GM18499 (cell line): ENCODE data around the gene STK10.
A peak's percentile ranks its signal among the peaks of the same experiment; 100 is the strongest.
"Not testable (repeated sequence)": the region's sequence is repeated elsewhere in the genome, so short reads cannot be mapped to it uniquely, and the experiment has no call there.

Experiments used
- ATAC-seq: cut with Tn5 transposase; IDR thresholded peaks from one replicate; pipeline ENCODE4 v1.9.1; 2021; ENCODE audit warnings: moderate number of reproducible peaks; ENCODE audit not compliant: insufficient read depth, unreplicated experiment

The STK10 gene

DNA sequence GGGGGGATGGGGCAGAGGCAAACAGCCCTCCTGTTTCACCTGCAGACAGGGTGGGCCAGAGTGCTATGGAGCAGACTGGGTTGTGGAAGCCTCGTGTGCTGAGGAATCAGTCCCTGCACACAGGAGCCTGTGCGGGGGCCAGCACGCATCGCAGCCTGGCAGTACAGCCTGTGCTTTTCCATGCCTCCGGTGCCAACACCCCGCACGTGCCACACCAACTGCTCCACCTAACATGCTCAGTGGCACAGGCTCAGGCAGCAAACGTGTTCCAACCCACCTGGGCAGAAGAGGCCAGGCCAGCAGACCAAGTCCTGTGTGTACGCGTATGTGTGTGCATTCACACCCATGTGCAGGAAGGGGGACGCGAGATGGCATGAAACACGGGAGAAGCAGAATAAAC, 144.2 kb downstream of the STK10 start:
- ATAC-seq: no peak

GRCh38 chr5:172042183-172042582, 145.8 kb downstream of the STK10 start:
- ATAC-seq: no peak

- no peak for ATAC-seq
These were observed 149.9 kb downstream of the STK10 start for GRCh38 chr5:172038167-172038566.

- peak; percentile 57 for ATAC-seq
These were observed 153.0 kb downstream of the STK10 start for GRCh38 chr5:172035049-172035448.

DNA sequence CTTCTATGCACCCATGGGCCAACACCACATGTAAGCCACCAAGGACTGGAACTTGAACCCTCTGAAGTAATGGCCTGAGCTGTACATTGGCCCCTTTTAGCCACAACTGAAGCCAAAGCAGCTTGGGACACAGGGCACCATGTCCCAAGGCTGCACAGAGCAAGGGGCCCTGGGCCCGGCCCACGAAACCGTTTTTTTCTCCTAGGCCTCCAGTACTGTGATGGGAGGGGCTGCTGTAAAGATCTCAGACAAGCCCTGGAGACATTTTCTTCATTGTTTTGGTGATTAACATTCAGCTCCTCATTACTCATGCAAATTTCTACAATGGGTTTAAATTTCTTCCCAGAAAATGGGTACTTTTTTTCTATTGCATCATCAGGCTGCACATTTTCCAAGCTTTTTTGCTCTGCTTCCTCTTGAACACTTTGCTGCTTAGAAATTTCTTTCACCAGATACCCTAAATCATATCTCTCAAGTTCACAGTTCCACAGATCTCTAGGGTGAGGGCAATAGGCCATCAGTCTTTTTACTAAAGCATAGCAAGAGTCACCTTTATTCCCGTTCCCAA, 156.0 kb downstream of the STK10 start:
- no peak for ATAC-seq

- no peak for ATAC-seq
These were observed 158.1 kb downstream of the STK10 start for GRCh38 chr5:172029876-172030275.

- ATAC-seq: no peak
These were observed 159.9 kb downstream of the STK10 start for GRCh38 chr5:172028167-172028566.

- not testable (repeated sequence) for ATAC-seq
These were observed 167.8 kb downstream of the STK10 start for GRCh38 chr5:172020110-172020786.

DNA sequence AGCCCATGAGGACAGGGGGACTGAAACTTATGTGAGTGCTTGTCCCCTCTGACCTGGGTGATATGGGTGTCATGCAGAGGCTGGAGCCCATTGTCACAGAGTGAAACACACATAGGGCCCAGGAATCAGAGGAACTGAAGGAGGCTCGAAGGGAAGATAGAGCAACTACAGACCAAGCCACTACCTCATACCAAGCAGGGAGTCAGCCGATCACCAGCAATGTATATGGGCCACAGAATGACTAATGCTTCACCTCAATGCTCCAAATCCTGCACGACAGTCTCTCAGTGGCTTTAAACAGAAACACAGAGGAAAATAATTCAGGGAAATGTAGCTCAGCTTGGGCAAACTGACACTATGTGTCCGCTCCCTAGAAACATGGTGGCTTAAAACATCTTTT, 172.7 kb downstream of the STK10 start:
- ATAC-seq: no peak

DNA sequence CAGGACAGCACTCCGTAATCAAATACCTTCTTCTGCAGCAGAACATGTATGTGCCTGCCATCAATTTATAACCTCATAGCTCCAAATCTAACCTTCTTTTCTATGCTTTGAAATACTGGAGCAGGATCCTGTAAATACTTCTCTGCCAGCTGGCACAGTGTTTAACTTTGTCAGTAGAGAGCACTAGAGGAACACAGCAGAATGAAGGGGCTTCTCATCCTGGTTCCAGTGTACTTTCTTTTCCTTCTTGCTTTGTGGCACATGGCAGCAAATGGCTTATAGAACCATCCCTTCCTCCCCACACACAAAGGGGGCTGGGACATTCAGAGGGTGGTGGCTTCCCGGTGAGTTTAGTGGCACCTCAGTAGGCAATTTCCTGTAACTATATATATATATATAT, 177.7 kb downstream of the STK10 start:
- ATAC-seq: no peak

GRCh38 chr5:172009536-172010270, 178.3 kb downstream of the STK10 start:
- no peak for ATAC-seq

- no peak for ATAC-seq
These were observed 179.3 kb downstream of the STK10 start for GRCh38 chr5:172008689-172009141.

GRCh38 chr5:172008111-172008455, 179.9 kb downstream of the STK10 start:
- ATAC-seq: no peak

- no peak for ATAC-seq
These were observed 180.6 kb downstream of the STK10 start for GRCh38 chr5:172007175-172008110.

DNA sequence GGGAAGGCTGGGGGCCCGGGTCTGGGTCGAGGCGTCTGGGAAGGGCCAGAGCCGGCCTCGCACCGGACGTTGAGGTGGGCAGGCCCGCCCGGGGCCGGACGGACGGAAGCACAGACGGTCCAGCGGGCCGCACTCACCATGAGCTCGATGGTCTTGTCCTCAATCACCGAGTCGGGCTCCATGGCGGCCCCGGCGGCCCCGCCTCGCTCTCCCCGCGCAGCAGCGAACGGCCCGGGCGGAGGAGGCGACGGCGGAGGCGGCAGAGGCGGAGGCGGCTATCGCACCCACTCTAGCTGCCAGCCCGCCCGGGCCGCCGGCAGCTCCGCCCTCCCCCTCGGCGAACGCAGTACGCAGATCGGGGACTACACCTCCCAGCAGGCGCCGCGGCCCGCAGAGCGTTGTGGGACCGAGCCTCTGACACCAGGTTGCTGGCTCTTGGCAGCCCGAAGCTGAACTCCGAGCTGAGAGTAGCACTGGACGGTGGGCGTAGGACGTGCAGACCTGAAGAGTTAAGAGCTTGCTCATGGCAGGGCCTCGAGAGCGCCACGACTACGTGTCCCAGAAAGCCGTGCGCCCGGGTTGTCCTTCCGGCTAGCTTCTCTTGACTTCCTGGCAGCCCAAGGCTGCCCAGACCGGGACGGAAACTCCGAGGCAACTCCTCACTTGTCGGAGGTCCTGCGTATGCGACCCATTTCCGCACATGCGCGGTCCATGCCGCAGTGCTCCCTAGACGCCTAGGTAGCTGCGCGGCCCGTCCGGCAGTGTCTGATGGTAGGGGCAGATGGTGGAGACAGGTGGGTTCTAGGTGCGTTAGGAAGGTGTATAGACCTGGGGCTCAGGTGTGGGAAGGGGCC, 181.5 kb downstream of the STK10 start, which contains the start of gene FBXW11:
FBXW11 (minus strand) TSS at position 318 of the 854 bp plus-strand sequence; CDS start at position 182, 136 bp downstream.
- peak; percentile 67 for ATAC-seq

DNA sequence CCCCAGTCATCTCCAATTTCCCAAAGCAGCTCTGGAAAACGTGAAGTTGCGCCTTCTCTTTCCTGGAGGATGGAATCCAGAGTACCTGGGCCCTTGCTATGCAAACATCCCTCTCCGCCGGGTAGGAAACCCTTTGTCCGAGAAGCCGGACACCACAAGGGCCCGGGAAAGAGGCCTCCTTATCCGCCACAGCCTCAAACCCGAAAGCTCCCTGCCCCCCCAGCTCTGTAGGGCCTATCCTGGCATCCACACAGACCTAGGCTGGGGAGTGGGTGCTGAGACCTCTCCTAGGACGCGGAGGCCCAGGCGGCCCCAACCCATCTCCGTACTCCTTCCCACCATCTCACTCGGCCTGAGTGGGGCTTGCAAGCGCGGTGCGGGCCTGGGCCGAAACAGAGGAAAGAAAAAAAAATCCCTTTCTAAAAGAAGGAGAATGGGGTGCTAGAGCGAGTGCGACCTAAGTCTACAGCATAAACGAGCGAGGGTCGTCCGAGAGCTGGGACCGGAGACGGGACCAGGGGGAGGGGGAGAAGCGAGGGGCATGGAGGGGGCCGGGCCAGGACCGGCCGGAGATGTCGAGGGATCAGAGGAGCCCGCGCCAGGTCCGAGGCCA, 182.2 kb downstream of the STK10 start:
- ATAC-seq: no peak

- no peak for ATAC-seq
These were observed 183.2 kb downstream of the STK10 start for GRCh38 chr5:172004824-172005237.

GRCh38 chr5:172003746-172004145, 184.3 kb downstream of the STK10 start:
- no peak for ATAC-seq
